Small intestine (tissue), 7 donors: ENCODE data around the gene ZNF81. TPM values are rescaled to one million over a fixed set of nuclear protein-coding genes. Genes with fewer than 3 reads are reported as not detected.
"Not testable (repeated sequence)": the region's sequence is repeated elsewhere in the genome, so short reads cannot be mapped to it uniquely, and the experiment has no call there.

ENCODE experiments used
- DNase-seq, 2 donors: peaks; one replicate each; pipeline versions ENCODE4 v3.0.0 to v3.0.0-alpha.2; 2013
- FAIRE-seq: peaks from 2 replicates; lab custom pipeline; 2012; peaks lifted over from hg19 to GRCh38; lab: Jason Lieb, UNC
- H3K27ac ChIP-seq, 3 donors: one replicate each; pipeline ENCODE4 v1.5.1; 2013; ENCODE audit warnings: low read length in 2 of 3, mild to moderate bottlenecking in 2 of 3, control low read depth in 1 of 3, inconsistent platforms in 1 of 3, low read depth in 1 of 3, moderate library complexity in 1 of 3
- H3K27me3 ChIP-seq, 3 donors: one replicate each; pipeline ENCODE4 v1.6.1; 2013; ENCODE audit warnings: low read length in 3 of 3, inconsistent platforms in 1 of 3; ENCODE audit not compliant: control insufficient read depth in 3 of 3, insufficient read depth in 3 of 3
- H3K36me3 ChIP-seq, 3 donors: one replicate each; pipeline ENCODE4 v1.6.1; 2013; ENCODE audit warnings: low read length in 3 of 3, inconsistent platforms in 1 of 3, low read depth in 1 of 3, mild to moderate bottlenecking in 1 of 3, moderate library complexity in 1 of 3; ENCODE audit not compliant: control insufficient read depth in 3 of 3, insufficient read depth in 2 of 3
- H3K4me1 ChIP-seq, 3 donors: one replicate each; pipeline ENCODE4 v1.6.1; 2013; ENCODE audit warnings: low read length in 2 of 3, inconsistent platforms in 1 of 3, low read depth in 1 of 3, mild to moderate bottlenecking in 1 of 3, moderate library complexity in 1 of 3; ENCODE audit not compliant: control insufficient read depth in 3 of 3, insufficient read depth in 2 of 3
- H3K4me3 ChIP-seq, 3 donors: one replicate each; pipeline ENCODE4 v1.5.1; 2013; ENCODE audit warnings: low read length in 3 of 3, control low read depth in 1 of 3, inconsistent platforms in 1 of 3, low read depth in 1 of 3, mild to moderate bottlenecking in 1 of 3, moderate library complexity in 1 of 3
- H3K9me3 ChIP-seq, 2 donors: one replicate each; pipeline ENCODE4 v1.6.1; 2013; ENCODE audit warnings: low read depth in 1 of 2, low read length in 1 of 2; ENCODE audit not compliant: control insufficient read depth in 2 of 2, insufficient read depth in 1 of 2
- WGBS, 3 donors: extraction: QIAGEN DNeasy Blood & Tissue Kit; methylation state at CpG; one replicate each; pipeline ENCODE4 v1.1.7; 2013; 5-methylcytosine and 5-hydroxymethylcytosine counted together
- polyA plus RNA-seq, 4 donors: library from polyadenylated mRNA; stranded (reverse) in 3 of 4; unstranded in 1 of 4; fragments of 200-250 nt in 3 of 4; fragments of 120-200 nt in 1 of 4; gene quantifications; one replicate each; pipeline versions ENCODE4 v1.2.1 to v1.2.3, GENCODE V29; 2013
- donor health status: healthy with polysubstance abuse.
- donor health status: control.
- donor health status: control.
- donor health status: Bipolar disorder and iron deficiency.
- donor health status: healthy.

The ZNF81 gene
- polyA plus RNA-seq, 4 donors: 0.54 to 5.8 (median 2.0) TPM

- no peak for FAIRE-seq
- WGBS, 3 donors: 86 to 93% (median 91%) methylated on average over 2 of the region's 2 CpGs
- H3K36me3 ChIP-seq: no peaks in the 10 kb centered on the region
Measured at GRCh38 chrX:47927212-47927611, 90.5 kb downstream of the ZNF81 start.

DNA sequence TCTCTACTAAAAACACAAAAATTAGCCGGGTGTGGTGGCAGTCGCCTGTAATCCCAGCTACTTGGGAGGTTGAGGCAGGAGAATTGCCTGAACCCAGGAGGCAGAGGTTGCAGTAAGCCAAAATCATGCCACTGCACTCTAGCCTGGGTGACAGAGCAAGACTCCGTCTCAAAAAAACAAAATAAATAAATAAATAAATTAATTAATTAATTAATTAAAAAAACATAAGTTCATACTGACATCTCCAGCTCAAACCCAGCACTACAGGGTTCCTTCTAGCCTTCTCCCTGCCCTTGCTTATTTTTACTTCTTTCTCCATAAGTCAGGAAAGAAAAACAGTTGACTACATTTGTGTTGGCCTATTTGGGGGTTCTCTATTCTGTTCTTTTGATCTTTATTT, 95.3 kb downstream of the ZNF81 start:
- 79 to 99% (median 83%) methylated on average over 3 of the region's 3 CpGs for WGBS, 3 donors
- H3K27ac ChIP-seq, H3K36me3 ChIP-seq, H3K9me3 ChIP-seq, FAIRE-seq, H3K27me3 ChIP-seq, H3K4me1 ChIP-seq, DNase-seq, H3K4me3 ChIP-seq: not testable (repeated sequence)

More at GRCh38 chrX:47927212-47927611, 90.5 kb downstream of the ZNF81 start:
- H3K27ac ChIP-seq: no peak overlapping the region
- no peaks in the 10 kb centered on the region for H3K9me3 ChIP-seq
- no peak for DNase-seq
- H3K4me3 ChIP-seq: no peak overlapping the region
- H3K4me1 ChIP-seq: no peaks in the 10 kb centered on the region
- H3K27me3 ChIP-seq: no peaks in the 10 kb centered on the region

DNA sequence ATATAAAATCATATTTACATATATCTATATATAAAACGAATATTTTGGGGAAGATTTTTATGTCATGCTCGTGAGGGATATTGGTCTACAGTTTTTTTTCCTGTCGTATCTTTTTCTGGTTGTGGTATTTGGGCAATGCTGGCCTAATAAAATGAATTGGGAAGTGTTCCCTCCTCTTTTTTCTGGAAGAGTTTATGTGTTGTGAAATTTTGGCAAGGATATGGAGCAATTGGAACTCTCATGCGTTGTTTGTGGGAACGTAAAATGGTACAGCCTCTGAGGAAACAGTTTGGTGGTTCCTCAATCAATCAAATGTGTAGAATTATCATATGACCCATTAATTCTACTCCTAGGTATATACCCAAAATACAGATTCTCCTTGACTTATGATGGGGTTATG, 97.2 kb downstream of the ZNF81 start:
- Histone ChIP-seq H3K9me3 (no peaks in the 10 kb centered on the region), H3K27me3 (no peaks in the 10 kb centered on the region), H3K36me3 (no peaks in the 10 kb centered on the region), H3K27ac (no peak overlapping the region), H3K4me3 (no peak overlapping the region), H3K4me1 (no peaks in the 10 kb centered on the region)
- no peak for DNase-seq
- FAIRE-seq: no peak
- WGBS, 3 donors: 57 to 75% (median 74%) methylated on average over 5 of the region's 5 CpGs

GRCh38 chrX:47936224-47936939, 99.7 kb downstream of the ZNF81 start:
- DNase-seq: peak; percentile 1 to 77
- FAIRE-seq: no peak
- peak overlapping the region in 1 of 3 donors; percentile 69 for H3K27ac ChIP-seq
- no peaks in the 10 kb centered on the region for H3K36me3 ChIP-seq
- H3K4me3 ChIP-seq: peak overlapping the region in 2 of 3 donors; percentile 7 to 25
- H3K9me3 ChIP-seq: no peaks in the 10 kb centered on the region
- WGBS, 3 donors: 13 to 40% (median 15%) methylated on average over 12 to 15 of the region's 15 CpGs
- H3K4me1 ChIP-seq: no peaks in the 10 kb centered on the region
- H3K27me3 ChIP-seq: no peaks in the 10 kb centered on the region

GRCh38 chrX:47936940-47937317, 100.2 kb downstream of the ZNF81 start:
- Histone ChIP-seq H3K36me3 (no peaks in the 10 kb centered on the region), H3K27me3 (no peaks in the 10 kb centered on the region), H3K4me3 (no peak overlapping the region), H3K27ac (peak overlapping the region in 1 of 3 donors; percentile 69), H3K9me3 (no peaks in the 10 kb centered on the region), H3K4me1 (no peaks in the 10 kb centered on the region)
- no peak for FAIRE-seq
- WGBS, 3 donors: 51 to 67% (median 58%) methylated on average over 3 of the region's 3 CpGs
- DNase-seq: no peak

- FAIRE-seq (no peak), DNase-seq (no peak)
- no peaks in the 10 kb centered on the region for H3K9me3 ChIP-seq
- no peak overlapping the region for H3K4me3 ChIP-seq
- 93 to 95% (median 93%) methylated on average over 4 of the region's 4 CpGs for WGBS, 3 donors
- no peaks in the 10 kb centered on the region for H3K27me3 ChIP-seq
- no peak overlapping the region for H3K27ac ChIP-seq
- no peaks in the 10 kb centered on the region for H3K36me3 ChIP-seq
- no peaks in the 10 kb centered on the region for H3K4me1 ChIP-seq
Measured at GRCh38 chrX:47940448-47940847, 103.7 kb downstream of the ZNF81 start.

GRCh38 chrX:47941423-47941822, 104.7 kb downstream of the ZNF81 start:
- H3K4me3 ChIP-seq: no peak overlapping the region
- no peaks in the 10 kb centered on the region for H3K4me1 ChIP-seq
- WGBS, 3 donors: 53 to 80% (median 65%) methylated on average over 4 of the region's 4 CpGs
- no peaks in the 10 kb centered on the region for H3K36me3 ChIP-seq
- no peaks in the 10 kb centered on the region for H3K9me3 ChIP-seq
- FAIRE-seq (no peak), DNase-seq (no peak)
- no peaks in the 10 kb centered on the region for H3K27me3 ChIP-seq
- no peak overlapping the region for H3K27ac ChIP-seq

DNA sequence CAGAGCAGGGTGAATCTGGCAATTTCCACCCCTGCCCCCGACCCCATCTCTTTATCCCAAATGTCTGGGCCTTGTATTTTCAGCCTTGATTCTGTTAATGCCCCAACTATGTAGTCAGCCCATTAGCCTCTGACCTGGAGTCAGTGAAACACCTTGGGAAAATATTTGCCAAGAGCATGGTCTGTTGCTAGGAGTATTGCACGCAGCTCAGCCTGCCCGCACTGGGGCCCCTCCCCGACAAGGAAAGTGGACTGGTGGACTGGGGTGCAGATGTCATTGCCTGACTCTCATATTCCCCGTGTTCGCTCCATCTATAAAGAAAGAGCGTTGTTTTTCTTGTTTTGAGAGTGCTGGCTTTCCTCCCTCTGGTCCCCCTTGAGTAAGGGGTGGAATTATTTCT, 118.6 kb downstream of the ZNF81 start:
- H3K27me3 ChIP-seq, H3K4me3 ChIP-seq, H3K9me3 ChIP-seq, FAIRE-seq, H3K36me3 ChIP-seq: not testable (repeated sequence)
- H3K4me1 ChIP-seq: peaks cover 0 to 13% (median 0%) of the 10 kb centered on the region in 3 donors
- peak in 1 of 2 donors; percentile 39 for DNase-seq
- 56 to 76% (median 76%) methylated on average over 5 to 7 of the region's 7 CpGs for WGBS, 3 donors
- H3K27ac ChIP-seq: peak overlapping the region in 1 of 3 donors; percentile 44

DNA sequence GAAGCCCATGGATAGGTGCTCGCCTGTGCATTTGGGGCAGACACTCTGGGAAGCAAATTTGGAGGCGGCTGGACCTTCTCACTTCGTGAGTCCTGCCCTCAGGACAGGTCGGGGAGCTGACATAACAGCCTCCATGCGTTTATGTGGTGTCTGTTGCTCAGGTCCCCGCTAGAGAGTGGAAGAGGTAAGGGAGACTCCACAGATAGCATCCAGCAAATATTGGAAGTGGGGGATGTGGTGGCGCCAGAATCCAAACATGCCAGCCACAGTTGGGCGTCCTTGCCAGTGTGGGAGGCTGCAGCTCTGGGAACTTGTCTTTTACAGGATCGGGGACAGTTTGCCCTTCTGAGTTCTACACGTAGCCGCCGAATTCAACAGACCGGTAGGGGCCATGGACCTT, 119.3 kb downstream of the ZNF81 start:
- DNase-seq (no peak), FAIRE-seq (no peak)
- Histone ChIP-seq H3K27ac (peak overlapping the region in 1 of 3 donors; percentile 44), H3K4me3 (no peak overlapping the region), H3K36me3 (no peaks in the 10 kb centered on the region), H3K9me3 (no peaks in the 10 kb centered on the region), H3K27me3 (no peaks in the 10 kb centered on the region), H3K4me1 (peaks cover 0 to 13% (median 0%) of the 10 kb centered on the region in 3 donors)
- WGBS, 3 donors: 84 to 90% (median 87%) methylated on average over 11 to 13 of the region's 13 CpGs
